Panc1 (cell line): ENCODE results near the gene MYO19.

Experiments used
- CTCF ChIP-seq: fragments of 450-650 bp; IDR thresholded peaks from 2 replicates; pipeline ENCODE4 v1.5.1; 2017; ENCODE audit warnings: mild to moderate bottlenecking
- POLR2AphosphoS5 ChIP-seq: IDR thresholded peaks from 2 replicates; pipeline ENCODE4 v1.6.1; 2012; ENCODE audit warnings: mild to moderate bottlenecking, low read depth, low read length, moderate library complexity
- SIN3A ChIP-seq: IDR thresholded peaks from 2 replicates; pipeline ENCODE4 v1.6.1; 2012; ENCODE audit warnings: low read depth, mild to moderate bottlenecking, low read length, moderate library complexity, borderline replicate concordance; ENCODE audit not compliant: insufficient read depth
- TF ChIP-seq, protein P1 (sequence below), 2 experiments: IDR thresholded peaks; 2 replicates each; pipeline ENCODE4 v1.6.1; 2011 to 2012; ENCODE audit warnings: low read depth in 2 of 2, control low read depth in 1 of 2, low read length in 1 of 2, mild to moderate bottlenecking in 1 of 2, moderate library complexity in 1 of 2; ENCODE audit not compliant: insufficient read depth in 1 of 2

DNA sequence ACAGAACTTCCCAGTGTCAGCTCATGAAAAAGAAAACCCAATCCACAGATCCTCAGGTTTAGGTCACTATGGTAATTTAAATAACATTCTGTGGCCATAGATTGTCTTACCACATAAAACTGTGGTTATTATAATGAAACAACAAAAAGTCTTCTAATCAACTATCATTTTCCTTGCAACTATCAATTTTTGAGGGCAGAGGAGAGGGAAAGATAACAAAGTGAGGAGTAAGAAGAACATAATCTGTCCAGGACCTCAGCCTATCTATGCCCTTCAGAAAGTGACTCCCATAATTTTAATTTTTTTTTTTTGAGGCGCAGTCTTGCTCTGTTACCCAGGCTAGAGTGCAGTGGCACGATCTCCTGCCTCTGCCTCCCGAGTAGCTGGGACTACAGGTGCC is 6.0 kb upstream of the MYO19 start:
- TF ChIP-seq POLR2AphosphoS5 (no peak), CTCF (no peak), SIN3A (no peak)
- TF ChIP-seq, protein P1, sequence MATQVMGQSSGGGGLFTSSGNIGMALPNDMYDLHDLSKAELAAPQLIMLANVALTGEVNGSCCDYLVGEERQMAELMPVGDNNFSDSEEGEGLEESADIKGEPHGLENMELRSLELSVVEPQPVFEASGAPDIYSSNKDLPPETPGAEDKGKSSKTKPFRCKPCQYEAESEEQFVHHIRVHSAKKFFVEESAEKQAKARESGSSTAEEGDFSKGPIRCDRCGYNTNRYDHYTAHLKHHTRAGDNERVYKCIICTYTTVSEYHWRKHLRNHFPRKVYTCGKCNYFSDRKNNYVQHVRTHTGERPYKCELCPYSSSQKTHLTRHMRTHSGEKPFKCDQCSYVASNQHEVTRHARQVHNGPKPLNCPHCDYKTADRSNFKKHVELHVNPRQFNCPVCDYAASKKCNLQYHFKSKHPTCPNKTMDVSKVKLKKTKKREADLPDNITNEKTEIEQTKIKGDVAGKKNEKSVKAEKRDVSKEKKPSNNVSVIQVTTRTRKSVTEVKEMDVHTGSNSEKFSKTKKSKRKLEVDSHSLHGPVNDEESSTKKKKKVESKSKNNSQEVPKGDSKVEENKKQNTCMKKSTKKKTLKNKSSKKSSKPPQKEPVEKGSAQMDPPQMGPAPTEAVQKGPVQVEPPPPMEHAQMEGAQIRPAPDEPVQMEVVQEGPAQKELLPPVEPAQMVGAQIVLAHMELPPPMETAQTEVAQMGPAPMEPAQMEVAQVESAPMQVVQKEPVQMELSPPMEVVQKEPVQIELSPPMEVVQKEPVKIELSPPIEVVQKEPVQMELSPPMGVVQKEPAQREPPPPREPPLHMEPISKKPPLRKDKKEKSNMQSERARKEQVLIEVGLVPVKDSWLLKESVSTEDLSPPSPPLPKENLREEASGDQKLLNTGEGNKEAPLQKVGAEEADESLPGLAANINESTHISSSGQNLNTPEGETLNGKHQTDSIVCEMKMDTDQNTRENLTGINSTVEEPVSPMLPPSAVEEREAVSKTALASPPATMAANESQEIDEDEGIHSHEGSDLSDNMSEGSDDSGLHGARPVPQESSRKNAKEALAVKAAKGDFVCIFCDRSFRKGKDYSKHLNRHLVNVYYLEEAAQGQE (IDR thresholded peaks at IDR 0.05; ENCODE audit: insufficient read depth in 1 of 2, low read depth in 2 of 2, low read length in 1 of 2): no peak
